ENCODE data around the gene RBM3.

- no peak for TF ChIP-seq CHD1 (IDR thresholded peaks at IDR 0.05; ENCODE audit: low read depth, low read length)
- TF ChIP-seq, protein P1, sequence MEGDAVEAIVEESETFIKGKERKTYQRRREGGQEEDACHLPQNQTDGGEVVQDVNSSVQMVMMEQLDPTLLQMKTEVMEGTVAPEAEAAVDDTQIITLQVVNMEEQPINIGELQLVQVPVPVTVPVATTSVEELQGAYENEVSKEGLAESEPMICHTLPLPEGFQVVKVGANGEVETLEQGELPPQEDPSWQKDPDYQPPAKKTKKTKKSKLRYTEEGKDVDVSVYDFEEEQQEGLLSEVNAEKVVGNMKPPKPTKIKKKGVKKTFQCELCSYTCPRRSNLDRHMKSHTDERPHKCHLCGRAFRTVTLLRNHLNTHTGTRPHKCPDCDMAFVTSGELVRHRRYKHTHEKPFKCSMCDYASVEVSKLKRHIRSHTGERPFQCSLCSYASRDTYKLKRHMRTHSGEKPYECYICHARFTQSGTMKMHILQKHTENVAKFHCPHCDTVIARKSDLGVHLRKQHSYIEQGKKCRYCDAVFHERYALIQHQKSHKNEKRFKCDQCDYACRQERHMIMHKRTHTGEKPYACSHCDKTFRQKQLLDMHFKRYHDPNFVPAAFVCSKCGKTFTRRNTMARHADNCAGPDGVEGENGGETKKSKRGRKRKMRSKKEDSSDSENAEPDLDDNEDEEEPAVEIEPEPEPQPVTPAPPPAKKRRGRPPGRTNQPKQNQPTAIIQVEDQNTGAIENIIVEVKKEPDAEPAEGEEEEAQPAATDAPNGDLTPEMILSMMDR (conservative IDR thresholded peaks at IDR 0.05; ENCODE audit: low read depth, low read length), result no peak
- TF ChIP-seq POLR2A (IDR thresholded peaks at IDR 0.05; ENCODE audit: low read depth, low read length), result no peak
- no peak for TF ChIP-seq RFX5 (IDR thresholded peaks at IDR 0.05; ENCODE audit: low read depth, low read length)
- no peak for TF ChIP-seq USF2 (IDR thresholded peaks at IDR 0.05; ENCODE audit: low read depth, low read length)
- no peak for TF ChIP-seq RAD21 (IDR thresholded peaks at IDR 0.05; ENCODE audit: low read length)
- TF ChIP-seq SMC3 (IDR thresholded peaks at IDR 0.05; ENCODE audit: low read depth, low read length), result no peak
- TF ChIP-seq RCOR1 (IDR thresholded peaks at IDR 0.05; ENCODE audit: insufficient replicate concordance, low read length), result no peak
Observed at GRCh38 chrX:48533165-48533564, 41.1 kb upstream of the RBM3 start.

Measured in IMR-90 (cell line).